Anterior cingulate cortex (tissue), 58 donors: ENCODE results near the gene ABLIM1.
A peak's percentile ranks its signal among the peaks of the same experiment; 100 is the strongest.

Experiments used
- DNase-seq, 58 donors: peaks; one replicate each; lab custom pipeline; 2025; lab: John Stamatoyannopoulos, UW

The ABLIM1 gene

DNA sequence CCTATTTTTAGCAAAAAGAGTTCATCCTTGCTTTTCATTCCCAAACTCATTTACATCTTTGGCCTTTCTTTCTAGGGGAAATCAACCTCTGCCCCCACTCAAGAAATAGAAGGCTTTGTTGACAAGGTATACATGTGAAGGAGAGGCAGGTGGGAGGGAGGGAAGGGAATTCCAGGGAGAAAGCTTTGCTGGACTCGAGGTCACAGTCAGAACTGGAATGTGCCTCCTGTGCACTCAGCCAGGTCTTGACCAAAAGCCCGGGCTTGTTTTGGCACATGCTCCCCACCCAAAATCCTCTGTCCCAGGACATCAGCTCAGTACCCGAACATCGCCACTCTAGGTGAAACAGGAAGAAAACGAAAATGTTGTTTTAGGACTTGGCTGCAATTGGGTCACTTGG is 61.3 kb downstream of the ABLIM1 start:
- DNase-seq: no peak

DNA sequence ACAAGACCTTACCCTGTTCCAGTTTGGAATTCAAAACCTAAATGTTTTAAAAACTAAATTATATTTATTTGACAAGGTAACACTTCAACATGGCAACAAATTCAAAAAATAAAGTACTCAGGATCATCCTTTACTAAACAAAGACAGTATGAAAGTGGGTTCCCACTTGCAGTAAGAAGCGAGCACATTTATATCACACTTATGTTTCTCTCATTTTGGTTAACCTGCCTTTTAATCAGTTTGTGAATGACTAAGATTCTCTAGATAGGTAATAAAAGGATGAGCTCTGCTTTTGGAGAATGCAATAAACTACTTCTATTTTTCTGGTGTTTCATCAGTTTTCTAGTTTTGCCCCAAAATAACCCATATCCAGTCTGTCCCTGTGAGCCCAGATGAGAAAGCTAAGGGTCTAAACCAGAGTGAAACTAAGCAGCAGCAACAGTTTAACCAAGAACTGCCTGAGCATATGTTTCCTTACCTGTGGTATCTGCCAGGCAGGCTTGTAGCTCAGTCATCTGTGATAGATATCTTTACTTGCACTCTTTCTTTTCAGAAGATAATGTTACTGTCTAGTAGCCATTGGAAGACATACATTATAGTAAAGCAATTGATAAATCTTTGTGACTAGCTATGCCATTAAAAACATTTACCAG is 64.1 kb downstream of the ABLIM1 start:
- no peak for DNase-seq

DNA sequence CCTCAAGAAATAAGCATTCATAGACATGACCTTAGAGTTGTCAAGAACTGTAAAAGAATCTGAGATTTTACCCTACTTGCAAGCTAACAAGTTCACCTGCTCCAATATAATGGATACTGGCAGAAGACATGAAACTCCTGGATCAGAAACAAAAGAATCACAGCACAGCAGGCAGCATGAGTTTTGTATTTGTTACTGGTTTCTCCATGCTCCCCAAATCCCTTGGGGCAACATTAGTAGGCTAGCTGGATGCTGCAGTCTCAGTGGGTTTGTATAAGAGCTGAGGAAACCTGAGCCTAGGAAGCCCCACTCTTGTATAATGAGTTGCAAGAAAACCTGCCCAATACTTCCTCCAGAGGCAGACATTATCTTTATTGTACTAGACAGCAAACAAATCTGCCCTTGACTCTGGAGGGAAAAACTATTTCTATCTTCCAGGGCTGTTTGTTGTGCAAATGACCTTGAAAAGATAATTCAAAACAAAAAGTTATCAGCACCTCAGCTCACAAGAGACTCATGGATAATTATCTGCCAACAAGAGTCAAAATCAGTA is 64.8 kb downstream of the ABLIM1 start:
- DNase-seq: no peak

DNA sequence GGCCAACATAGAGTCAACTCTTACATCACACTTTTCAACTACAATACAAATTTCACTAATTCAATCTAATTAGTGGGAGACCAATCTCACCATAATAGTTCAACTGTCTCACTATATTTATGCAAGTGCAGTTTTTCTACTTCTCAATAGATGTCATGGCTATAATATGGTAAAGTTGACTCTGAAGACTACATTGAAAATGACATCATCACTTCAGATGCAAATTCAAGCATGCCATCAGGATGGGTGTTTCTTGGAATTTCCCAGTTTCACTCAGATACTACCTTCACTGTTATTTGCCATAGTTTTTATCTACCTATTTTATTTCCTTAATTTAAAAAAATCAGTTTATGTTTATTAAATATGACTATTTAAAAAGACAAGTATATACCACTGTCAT is 67.1 kb downstream of the ABLIM1 start:
- DNase-seq: no peak

DNA sequence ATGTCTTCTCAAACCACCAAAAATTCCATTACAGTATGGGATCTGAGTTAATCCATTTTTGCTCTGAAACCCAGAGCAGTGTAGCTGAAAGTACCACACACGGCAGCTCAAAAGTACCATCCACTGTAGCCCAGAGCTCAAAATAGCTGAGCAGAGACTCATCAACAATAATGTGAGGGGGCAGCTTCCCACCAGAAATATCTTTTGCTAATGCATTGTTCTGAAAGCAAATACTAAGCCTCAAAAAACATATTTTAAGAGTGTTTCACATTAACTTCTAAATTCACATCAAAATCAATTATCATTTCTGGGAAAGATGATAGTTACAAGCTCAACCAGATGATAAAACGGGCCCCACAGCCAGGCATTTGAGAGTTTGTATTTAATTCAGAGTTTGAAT is 73.7 kb downstream of the ABLIM1 start:
- no peak for DNase-seq

DNA sequence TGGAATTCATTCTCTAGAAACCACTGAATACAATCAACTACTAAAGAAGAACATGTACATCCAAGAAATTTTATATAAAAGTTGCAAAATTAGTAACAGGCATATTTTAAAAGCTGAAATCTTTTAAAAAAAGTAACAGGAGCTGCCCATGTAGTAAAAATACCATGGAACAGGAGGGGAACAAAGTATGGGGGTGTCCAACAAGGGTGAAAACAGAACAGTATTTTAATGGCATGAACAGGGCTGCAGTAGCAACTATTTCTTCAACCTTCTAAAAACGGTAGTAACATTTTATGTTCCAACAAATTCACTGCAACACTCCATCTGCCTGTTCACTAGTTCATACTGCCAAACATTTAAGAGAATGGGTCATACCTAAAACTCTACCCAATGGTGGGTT is 77.0 kb downstream of the ABLIM1 start:
- no peak for DNase-seq

DNA sequence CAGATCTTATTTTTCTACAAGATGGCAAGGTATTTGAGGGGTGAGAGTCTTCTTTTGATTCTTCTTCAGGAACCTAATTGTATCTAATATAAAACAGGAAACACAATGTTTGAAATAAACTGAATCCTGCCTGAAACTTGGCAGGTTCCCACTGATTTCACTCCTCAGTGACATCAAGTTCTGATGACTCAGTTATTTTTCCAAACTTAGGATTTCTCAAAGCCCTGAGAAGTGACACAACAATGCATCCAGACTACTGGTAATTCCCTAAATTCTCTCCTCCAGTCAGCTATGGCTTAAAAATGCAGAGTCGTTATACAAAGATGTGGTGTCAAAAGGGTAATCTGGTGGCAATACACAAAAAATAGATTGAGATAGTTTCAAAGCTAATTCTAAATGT is 80.9 kb downstream of the ABLIM1 start:
- no peak for DNase-seq

DNA sequence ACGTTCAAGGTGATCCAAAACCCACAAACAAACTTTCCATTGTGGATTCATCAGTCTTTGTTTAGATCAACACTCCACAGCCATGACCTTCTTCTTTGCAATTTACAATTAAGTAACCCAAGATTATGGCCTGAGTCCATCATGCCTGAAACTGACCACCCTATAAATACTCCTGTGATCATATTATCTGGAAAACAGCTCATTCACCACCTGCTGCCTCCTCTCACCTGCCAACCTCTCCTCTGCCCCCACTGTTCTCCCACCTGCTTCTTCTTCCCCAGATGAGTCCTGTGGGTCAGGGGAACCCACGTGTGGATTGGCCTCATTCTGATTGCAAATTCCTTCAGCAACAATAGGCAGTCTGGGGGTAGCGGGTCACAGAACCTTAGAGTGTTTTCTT is 81.4 kb downstream of the ABLIM1 start:
- DNase-seq: no peak

DNA sequence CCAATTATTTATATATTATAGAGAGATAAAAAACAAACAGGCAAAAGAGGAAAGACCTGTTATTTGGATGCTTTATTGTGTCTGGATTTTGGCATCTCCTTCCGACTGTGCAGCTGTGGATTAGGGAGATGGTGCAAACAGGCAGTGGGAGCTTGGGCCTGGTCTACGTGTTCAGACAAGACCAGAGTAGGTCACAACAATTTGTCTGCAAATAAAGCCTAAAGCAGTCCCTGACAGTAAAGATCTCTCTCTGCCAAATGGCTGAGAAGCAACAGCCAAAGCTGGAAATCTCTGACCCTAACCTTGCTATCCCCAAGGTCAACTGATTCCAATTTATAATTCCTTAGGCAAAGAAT is 82.0 kb downstream of the ABLIM1 start:
- DNase-seq: no peak

DNA sequence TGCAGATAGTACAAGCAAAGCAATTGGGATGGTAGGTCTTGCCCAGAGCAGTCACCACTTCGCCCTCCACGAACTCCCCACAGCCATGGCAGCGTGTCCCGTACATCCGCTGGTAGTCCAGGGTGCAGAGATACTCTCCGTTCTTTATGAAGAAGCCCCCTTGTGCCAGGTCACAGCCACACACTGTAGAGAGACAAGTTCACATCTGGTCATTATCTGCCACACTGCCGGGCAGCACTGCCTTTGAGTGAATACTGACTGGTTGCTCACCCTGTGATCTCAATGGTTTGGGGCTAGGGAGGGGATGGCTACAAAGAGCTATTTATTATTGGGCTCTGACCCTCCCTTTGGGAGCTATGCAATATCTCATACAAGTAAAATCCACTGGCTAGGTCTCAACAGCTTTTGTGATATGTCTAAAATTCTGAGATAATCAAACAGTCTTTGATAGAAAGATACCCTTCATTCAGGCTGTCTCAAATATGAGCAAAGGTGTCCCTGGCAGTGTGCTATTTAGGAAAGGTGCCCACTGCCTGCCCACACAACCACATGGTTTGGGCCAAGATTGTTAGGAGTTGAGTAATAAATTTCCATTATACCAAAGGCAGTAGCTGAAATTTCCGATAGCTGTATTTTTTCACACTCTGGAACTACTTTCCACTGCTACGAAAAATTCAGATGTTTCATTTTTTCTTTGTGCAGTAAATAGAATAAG is 82.5 kb downstream of the ABLIM1 start:
- no peak for DNase-seq

DNA sequence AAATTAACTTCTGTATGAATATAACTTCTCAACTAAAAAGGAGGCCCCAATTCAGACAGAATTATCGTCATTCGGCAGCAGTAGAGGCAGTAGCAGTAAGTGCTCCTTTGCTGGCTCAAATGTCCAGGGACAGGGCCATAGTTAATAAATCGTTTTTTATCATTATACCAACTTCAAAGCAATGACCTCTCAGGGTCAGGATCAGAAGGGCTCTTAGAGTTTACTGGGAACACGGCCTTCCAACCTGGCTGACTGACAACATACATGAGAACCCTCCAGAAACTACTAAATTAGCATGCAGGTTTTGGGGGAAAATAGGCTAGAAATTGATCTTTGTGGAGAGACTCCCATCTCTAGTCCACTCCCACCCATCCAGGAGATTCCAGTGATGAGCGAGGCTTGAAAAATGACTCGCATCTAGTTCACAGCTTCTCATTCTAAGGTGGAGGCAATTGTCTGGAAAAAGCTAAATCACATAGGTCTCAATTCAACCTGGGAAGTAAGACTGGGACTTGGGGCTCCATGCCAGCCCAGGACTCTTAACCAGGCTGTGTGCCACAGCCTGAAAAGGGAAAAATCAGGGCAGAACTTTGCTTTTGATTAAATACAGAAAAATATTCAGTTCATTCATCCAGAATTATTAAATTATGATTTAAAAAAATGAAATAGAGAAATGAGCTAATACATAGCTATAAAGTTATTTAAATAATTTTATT is 84.6 kb downstream of the ABLIM1 start:
- DNase-seq: no peak

DNA sequence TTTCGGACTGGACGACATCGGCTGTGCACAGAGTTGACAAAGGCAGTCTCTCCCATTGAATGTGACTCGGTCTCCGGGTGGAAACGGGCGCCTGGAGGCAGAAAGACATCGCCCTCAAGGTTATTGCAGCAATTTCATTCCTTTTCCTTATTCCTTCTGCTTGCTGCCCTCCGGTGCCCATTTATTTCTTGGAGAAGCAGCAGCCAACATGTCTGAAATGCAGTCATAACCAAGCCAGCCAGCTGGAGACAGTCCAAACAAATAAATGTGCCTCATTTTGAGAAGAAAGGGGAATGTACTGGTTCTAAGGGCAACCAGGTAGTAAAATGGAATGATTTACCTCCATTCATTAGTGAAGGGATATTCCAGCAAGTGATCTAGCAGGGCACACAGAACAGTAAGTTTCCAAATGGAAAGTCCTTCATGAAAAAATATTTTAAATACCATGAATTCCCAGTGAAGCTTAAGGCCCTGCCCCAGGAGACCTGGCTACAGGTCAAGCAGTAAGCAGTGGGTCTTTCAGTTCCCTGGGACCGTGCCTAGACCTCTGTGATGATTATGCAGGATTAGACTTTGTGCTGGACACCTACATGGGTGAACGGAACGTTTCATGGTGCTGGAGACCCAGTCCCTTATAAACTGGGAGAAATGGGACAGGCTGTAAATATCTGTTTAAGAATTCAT is 86.6 kb downstream of the ABLIM1 start:
- DNase-seq: peak in 12 of 58 donors; percentile 7 to 51 (median 26)

DNA sequence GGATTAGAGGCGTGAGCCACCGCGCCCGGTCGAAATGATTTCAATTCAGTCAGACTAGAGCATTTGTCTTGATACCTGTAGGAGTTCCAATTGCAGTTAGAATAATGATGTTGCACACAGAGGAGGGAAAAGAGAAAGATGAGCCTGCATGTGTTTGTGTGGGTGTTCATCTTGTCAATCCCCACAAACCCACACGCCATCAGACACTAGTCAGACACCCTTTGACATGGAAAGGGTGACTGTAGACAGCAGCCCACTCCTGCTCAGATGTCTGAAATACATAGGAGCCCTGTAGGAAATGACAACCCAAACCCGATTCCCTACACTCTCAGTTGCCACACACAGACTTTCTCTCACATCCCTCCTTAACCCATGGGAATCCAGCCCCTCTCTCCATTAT is 92.0 kb downstream of the ABLIM1 start:
- DNase-seq: peak in 1 of 58 donors; percentile 13

DNA sequence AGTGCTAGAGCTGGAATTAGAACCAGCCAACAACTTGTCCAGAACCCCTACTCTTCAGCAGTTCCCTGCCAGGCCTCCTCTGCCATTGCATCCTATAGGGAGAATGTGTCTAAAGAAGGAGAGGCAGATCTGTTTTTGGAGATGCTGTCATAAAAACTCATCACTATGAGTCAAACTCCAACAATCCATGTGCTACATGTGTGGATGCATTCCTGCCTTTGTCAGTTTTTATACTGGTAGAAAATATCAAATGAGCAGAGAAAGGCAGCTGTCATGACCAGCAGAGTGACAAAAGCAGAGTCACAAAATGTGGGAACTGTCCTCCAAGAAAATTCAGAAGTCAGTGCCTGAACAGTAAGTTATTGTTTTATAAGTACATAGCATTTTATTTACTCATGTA is 93.0 kb downstream of the ABLIM1 start:
- no peak for DNase-seq

DNA sequence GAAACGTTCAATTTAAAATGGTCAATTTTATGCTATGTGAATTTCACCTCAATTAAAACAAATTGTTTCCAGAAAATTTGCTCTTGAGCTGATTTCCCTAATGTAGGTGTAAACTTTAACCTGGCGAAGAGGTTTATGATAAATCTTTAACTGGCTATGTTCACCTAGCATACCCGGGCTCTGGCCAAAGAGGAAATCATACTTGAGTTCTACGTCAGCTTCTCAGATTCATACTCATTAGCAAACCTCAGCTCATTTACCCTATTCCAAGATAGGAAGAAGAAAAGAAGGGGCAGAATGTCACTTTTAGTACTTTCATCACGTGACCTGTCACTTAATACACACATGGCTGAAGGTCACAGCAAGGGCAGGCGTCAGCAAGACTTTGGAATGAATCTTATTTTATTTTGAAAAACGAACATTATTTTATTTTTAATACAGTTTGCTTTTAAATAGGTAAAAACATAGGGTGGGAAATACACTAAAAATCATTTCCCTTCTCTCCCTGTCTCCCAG is 97.0 kb downstream of the ABLIM1 start:
- no peak for DNase-seq

DNA sequence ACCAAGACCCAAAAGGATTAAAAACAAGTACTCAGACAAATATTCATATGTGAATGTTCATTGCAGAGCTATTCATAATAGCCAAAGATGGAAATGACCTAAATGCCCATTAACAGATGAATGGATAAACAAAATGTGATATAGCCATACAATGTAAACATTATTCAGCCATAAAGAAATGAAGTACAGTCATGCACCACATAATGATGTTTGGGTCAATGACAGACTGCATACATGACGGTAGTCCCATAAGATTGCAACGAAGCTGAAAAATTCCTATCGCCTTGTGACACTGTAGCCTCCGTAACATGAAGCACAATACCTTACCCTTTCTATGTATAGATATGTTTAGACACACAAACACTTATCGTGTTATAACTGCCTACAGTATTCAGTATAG is 97.9 kb downstream of the ABLIM1 start:
- no peak for DNase-seq

DNA sequence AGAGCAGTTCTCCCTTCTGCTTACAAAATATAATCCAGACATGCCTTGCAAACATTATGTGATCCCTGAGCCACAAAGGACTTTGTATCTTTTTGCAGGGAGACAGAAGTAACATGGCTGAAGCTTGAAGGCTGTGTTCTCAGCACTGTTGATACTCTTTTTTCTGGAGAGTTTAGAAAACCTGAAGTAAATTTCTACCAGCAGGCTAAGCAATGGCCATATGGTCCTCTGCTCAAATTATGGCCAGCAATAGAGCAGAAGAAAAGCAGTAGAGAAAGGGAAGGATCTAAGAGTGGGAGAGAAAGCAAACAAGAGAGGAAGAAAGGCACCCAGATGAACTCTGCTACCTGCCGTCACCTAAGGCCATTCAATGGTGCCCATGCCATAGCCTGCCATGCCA is 98.4 kb downstream of the ABLIM1 start:
- no peak for DNase-seq

DNA sequence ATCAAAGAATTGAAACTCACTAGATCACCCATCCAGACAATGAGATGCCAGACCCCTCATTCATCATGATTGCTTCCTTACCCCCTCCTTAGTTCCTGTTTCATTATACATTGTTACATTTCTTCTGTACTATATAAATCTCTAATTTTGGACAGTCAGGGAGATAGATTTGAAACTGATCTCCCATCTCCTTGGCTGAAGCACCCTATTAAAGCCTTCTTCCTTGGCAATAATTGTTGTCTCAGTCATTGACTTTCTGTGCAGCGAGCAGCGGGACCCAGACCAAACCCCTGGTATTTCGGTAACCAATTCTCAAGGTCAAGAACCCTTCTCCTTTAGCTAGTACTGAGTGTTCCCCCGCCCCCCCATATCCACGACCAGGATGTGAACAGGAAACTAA is 100.2 kb downstream of the ABLIM1 start:
- no peak for DNase-seq

DNA sequence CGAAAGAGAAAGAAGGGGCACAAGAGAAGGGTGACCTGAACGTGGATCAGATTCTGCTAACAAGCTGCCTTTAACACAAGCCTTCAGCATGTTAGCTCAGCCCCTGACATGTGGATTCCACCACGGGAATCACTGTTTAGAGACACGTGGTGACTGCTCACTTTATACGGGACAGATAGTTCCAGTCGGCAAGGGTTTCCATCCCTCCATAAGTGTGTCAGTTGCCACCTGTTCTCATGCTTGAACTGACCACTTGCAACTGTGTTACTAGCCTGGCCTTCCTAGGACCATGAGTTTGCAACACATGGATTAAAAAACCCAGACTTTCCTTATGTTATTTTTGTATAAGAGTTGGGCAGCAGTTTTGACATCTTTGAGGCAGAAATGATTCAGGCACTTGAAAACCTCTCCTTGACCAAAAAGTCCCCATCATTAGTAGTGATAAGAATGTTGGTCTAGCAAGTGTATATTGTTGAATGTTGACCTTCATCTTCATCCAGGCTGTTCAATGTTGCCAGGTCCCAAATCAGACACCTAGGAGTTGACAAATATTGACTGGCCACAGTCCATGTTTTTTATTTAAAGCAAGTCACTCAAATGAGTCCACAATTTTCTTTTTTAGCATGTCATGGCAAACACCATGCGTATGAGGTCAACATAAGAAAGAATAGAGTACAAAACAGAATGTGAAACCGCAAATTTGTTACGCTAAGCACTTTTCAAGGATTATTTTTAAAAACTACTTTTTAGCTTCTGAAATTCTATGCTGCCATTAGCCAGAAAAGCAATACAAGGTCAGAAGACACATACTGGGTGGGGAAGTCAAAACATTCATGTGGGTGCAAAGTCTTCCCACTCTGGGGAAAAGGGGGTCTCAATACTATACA is 101.6 kb downstream of the ABLIM1 start:
- no peak for DNase-seq

DNA sequence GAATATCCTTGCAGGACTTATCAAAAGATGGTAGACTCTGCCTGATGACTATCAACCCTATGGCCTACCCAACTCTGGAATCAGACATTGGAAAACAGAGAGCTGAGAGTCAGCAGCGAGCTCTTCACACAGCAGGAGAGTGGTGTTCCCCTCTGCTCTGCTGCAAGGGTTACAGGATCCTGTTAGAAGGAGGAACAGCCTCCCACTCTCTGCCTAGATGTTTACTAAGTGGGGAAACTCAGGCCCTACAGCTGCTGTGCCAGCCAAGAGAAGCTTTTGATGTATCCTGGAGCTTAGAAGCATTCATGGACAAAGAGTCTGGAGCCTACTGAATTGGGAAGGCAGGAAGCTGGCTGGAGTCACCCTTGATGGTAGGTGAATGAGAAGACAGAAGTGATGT is 104.6 kb downstream of the ABLIM1 start:
- no peak for DNase-seq
